BJ (cell line): ENCODE results near the gene ATG9A. TPM values are rescaled to one million over a fixed set of nuclear protein-coding genes. Genes with fewer than 3 reads are reported as not detected.
"Not testable (repeated sequence)": the region's sequence is repeated elsewhere in the genome, so short reads cannot be mapped to it uniquely, and the experiment has no call there.

Source experiments
- CTCF ChIA-PET: fragments of 350-600 bp; formaldehyde crosslinking; extraction: SDS; loops from one replicate; lab custom pipeline; 2021; ENCODE audit warnings: antibody characterized with exemption, inconsistent platforms; lab: Yijun Ruan, JAX
- POLR2A ChIA-PET: fragments of 300-600 bp; sonication (Branson Sonifier 250); formaldehyde crosslinking; extraction: SDS; loops from one replicate; lab custom pipeline; 2021; ENCODE audit warnings: antibody characterized with exemption; lab: Charles Lee
- DNase-seq: peaks from one replicate; pipeline ENCODE4 v3.0.0-alpha.2; 2011; ENCODE audit warnings: low read depth
- H3K27me3 ChIP-seq: 2 replicates; pipeline ENCODE4 v1.6.0; 2011; ENCODE audit warnings: low read length; ENCODE audit not compliant: control insufficient read depth, insufficient read depth
- H3K36me3 ChIP-seq: 2 replicates; pipeline ENCODE4 v1.5.1; 2011; ENCODE audit warnings: low read length; ENCODE audit not compliant: control insufficient read depth, insufficient read depth
- H3K4me3 ChIP-seq: 2 replicates; pipeline ENCODE4 v1.5.1; 2011; ENCODE audit warnings: low read depth, mild to moderate bottlenecking, control low read depth, low read length
- polyA plus RNA-seq: library from polyadenylated mRNA; depleted of rRNA; stranded (reverse); fragments of >200 nt; gene quantifications from 2 replicates; pipeline ENCODE4 v1.2.3, GENCODE V29; 2011
- TF ChIP-seq, protein P1 (sequence below): IDR thresholded peaks from 2 replicates; pipeline ENCODE4 v1.5.1; 2011; ENCODE audit warnings: low read depth, mild to moderate bottlenecking, control low read depth, inconsistent platforms, low read length, moderate library complexity; ENCODE audit not compliant: insufficient read depth

ATG9A gene
- polyA plus RNA-seq, 1 experiment, result 132 TPM

DNA sequence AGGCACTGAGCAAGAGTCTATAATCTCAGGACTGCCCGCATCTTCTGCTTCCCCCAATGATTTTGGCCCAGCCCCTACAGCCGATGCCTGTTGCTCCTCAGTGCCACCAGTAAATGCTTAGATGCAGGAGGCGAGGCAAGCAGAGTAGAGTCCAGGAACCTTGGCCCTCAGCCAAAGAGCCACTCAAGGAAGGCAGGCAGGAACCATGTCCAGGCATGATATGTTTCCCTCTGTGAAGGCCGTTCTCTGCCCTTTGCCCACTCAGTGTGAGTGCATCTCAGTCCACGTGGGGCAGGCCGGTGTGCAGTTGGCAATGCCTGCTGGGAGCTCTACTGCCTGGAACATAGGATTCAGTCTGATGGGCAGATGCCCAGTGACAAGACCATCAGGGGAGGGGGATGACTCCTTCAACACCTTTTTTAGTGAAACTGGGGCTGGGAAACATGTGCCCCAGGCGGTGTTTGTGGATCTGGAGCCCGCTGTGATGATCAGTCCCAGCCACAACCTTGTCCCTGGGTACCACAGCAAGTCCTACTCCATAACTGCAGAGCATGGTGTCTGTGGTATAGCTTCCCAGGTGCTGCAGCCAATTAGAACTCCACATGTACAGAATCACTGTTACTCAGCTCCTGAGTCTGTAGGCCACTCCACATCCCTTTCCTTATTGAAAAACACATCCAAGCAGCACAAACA, 40.1 kb upstream of the ATG9A start:
- DNase-seq, result no peak

DNA sequence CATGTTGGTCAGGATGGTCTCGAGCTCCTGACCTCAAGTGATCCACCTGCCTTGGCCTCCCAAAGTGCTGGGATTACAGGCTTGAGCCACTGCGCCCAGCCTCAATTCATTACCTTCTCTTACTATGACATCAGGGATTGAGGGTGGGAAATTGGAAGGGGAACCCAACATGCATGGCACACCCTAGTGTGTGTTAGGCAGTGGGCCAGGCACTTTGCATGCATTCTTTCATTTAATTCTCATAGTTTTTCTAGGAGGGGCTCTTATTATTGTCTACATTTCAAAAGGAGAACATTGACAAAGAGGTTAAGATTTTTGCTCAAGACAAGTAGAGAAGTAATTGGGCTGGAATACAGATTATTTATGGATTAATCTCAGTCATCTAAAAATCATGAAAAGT, 38.9 kb upstream of the ATG9A start:
- ChIA-PET CTCF (interaction anchor here (1.5 to 2.0 kb wide), 3 partner anchors 9 to 10 kb away, joined by 4 to 11 read pairs (median 5); partner anchors contain the start of gene DNAJB2), POLR2A (no interaction called here)
- peaks cover 3% of the 10 kb centered on the region for H3K27me3 ChIP-seq
- no peak overlapping the region for H3K4me3 ChIP-seq
- H3K36me3 ChIP-seq, result no peaks in the 10 kb centered on the region
- TF ChIP-seq, protein P1, sequence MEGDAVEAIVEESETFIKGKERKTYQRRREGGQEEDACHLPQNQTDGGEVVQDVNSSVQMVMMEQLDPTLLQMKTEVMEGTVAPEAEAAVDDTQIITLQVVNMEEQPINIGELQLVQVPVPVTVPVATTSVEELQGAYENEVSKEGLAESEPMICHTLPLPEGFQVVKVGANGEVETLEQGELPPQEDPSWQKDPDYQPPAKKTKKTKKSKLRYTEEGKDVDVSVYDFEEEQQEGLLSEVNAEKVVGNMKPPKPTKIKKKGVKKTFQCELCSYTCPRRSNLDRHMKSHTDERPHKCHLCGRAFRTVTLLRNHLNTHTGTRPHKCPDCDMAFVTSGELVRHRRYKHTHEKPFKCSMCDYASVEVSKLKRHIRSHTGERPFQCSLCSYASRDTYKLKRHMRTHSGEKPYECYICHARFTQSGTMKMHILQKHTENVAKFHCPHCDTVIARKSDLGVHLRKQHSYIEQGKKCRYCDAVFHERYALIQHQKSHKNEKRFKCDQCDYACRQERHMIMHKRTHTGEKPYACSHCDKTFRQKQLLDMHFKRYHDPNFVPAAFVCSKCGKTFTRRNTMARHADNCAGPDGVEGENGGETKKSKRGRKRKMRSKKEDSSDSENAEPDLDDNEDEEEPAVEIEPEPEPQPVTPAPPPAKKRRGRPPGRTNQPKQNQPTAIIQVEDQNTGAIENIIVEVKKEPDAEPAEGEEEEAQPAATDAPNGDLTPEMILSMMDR, result no peak
- no peak for DNase-seq

More for the DNA sequence above, 40.1 kb upstream of the ATG9A start:
- TF ChIP-seq, protein P1, result no peak
- ChIA-PET CTCF (interaction anchor here (2.0 kb wide), 1 partner anchor 9 kb away, joined by 11 read pairs; the partner anchor contains the start of gene DNAJB2), POLR2A (no interaction called here)
- Histone ChIP-seq H3K36me3 (no peaks in the 10 kb centered on the region), H3K27me3 (peaks cover 1% of the 10 kb centered on the region), H3K4me3 (no peak overlapping the region)

DNA sequence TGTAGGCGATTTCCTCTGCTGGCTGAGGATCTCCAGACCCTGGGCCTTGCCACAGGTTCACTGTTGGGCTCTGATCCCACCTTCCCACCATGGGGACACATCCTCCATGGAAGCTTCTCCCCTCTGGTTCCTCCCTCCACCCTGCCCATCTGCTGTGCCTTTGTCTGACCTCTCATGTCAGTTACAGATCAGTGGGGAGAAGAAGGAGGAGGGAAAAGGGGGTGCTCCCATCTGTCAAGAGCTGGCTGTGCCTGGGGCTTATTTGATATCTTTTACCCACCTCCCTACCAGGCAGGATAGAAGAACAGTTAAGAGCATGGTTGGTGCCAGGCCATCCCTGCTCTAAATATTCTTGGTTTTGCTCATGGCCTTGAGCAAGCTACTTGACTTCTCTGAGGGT, 37.5 kb upstream of the ATG9A start:
- CTCF ChIA-PET, result interaction anchor here (1.5 to 1.7 kb wide), 2 partner anchors 9 to 11 kb away, joined by 4 to 5 read pairs; no protein-coding TSS in a partner anchor

DNA sequence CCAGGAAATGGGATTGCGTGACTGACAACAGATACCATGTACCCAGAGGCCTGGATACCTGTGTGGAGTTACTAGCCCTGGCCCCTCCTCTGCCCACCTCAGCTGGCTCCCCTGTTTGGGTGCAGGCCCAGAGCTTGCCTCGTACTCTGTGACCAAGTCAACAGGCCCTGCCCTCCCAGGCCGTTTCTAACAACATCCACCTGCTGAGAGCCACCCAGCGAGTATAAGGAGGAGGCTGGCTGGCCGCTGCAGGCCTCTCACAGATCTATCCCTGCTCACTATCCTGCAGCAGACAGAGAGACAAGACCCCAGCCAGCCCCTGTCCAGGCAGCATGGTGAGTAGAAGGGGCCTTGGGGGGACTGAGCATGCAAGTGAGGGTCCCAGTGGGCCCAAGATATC, 36.8 kb upstream of the ATG9A start:
- POLR2A ChIA-PET, result no interaction called here
- H3K4me3 ChIP-seq, result no peak overlapping the region
- H3K36me3 ChIP-seq, result no peaks in the 10 kb centered on the region
- peaks cover 3% of the 10 kb centered on the region for H3K27me3 ChIP-seq
- TF ChIP-seq, protein P1, result no peak
- CTCF ChIA-PET, result interaction anchor here (0.6 to 1.3 kb wide), 2 partner anchors 10 to 189 kb away, joined by 3 to 11 read pairs; no protein-coding TSS in a partner anchor
- DNase-seq, result no peak

More for the DNA sequence above, 37.5 kb upstream of the ATG9A start:
- POLR2A ChIA-PET, result no interaction called here
- DNase-seq, result no peak
- no peaks in the 10 kb centered on the region for H3K36me3 ChIP-seq
- H3K4me3 ChIP-seq, result no peak overlapping the region
- TF ChIP-seq, protein P1, result no peak
- H3K27me3 ChIP-seq, result peaks cover 3% of the 10 kb centered on the region

DNA sequence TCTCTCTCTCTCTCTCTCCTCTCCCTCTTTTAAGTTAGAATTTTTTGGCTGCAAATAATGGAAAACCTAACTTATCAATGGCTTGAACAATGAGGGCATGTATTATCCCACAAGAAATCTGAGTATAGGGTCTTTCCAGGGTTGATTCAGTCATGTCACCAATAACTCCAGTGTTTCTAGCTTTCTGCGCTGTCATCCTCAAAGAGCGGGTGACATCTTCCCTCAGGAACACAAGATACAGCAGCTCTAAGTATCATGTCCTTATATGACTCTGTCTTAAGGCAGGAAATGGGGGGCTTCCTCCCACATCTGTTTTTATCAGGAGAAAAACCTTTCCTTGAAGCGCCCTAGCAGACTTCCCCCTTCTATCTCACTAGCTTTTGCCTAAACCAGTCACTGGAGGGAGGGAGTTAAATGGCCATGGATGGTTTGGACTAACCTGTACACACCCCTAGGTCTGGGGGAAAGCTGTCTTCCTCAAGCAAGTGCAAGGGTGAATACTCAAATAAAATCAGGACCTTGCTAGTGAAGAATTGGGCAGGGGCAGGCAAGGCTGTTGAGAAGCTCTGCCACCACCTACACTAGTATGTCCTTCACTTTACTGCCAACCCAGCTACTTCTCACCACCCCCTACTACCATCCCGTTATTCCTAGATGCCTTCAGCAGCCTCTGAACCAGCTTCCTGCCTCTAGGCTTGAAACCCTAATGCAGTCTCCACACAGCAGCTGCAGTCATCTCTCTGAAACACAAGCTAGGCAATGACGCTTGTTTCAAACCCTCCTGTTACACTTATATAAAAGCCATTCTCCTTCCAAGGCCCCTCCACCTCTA, 31.8 kb upstream of the ATG9A start:
- peaks cover 9% of the 10 kb centered on the region for H3K27me3 ChIP-seq
- H3K4me3 ChIP-seq, result no peak overlapping the region
- TF ChIP-seq, protein P1, result no peak
- H3K36me3 ChIP-seq, result no peaks in the 10 kb centered on the region
- no peak for DNase-seq
- POLR2A ChIA-PET, result no interaction called here
- CTCF ChIA-PET, result interaction anchor here (1.1 to 3.9 kb wide), 4 partner anchors 9 to 34 kb away, joined by 3 to 33 read pairs (median 6); partner anchors contain the start of gene DNAJB2

DNA sequence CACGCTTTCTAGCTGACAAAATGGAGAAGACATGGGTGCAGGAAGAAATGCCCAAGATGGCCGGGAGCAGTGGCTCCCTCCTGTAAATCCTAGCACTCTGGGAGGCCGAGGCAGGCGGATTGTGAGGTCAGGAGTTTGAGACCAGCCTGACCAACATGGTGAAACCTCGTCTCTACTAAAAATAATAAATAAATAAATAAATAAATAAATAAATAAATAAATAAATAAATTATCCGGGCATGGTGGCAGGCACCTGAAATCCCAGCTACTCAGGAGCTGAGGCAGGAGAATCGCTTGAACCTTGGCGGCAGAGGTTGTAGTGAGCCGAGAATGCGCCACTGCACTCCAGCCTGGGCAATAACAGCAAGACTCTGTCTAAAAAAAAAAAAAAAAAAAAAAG, 29.5 kb upstream of the ATG9A start:
- H3K27me3 ChIP-seq, result peaks cover 12% of the 10 kb centered on the region
- POLR2A ChIA-PET, H3K4me3 ChIP-seq, H3K36me3 ChIP-seq, DNase-seq: not testable (repeated sequence)
- CTCF ChIA-PET, result interaction anchor here (0.8 to 3.6 kb wide), 3 partner anchors 9 to 36 kb away, joined by 3 to 16 read pairs (median 4); no protein-coding TSS in a partner anchor
